Measurements from ENCODE around the gene ACAN. TPM values are rescaled to one million over a fixed set of nuclear protein-coding genes. Genes with fewer than 3 reads are reported as not detected.

ACAN gene
- total RNA-seq, 1 experiment from 2014 or later = 0.50 TPM

GRCh38 chr15:88900309-88900981 lies 97.2 kb downstream of the ACAN start:
- H2BK15ac ChIP-seq (ENCODE audit: low read depth, low read length) = no peak overlapping the region
- no peak overlapping the region for H3T11ph ChIP-seq (ENCODE audit: low read length)
- H3K9ac ChIP-seq (ENCODE audit: extremely low read depth, insufficient read length, low read length) = no peak overlapping the region
- no peaks in the 10 kb centered on the region for H3K27me3 ChIP-seq (ENCODE audit: insufficient read depth, low read length)
- no peak overlapping the region for H2AFZ ChIP-seq (ENCODE audit: low read length)
- H4K5ac ChIP-seq (ENCODE audit: insufficient read length, low read depth, low read length) = no peak overlapping the region
- H2BK12ac ChIP-seq (ENCODE audit: insufficient read length, low read depth, low read length) = no peak overlapping the region
- WGBS (ENCODE audit: extremely low coverage, insufficient read length, low lambda C conversion rate) = no CpG with 5 or more reads among the region's 12 CpGs
- no peaks in the 10 kb centered on the region for H3K9me3 ChIP-seq (ENCODE audit: control insufficient read depth, low read depth, low read length)
- H3K36me3 Mint-ChIP-seq (ENCODE audit: insufficient read depth in 1 of 3, low read depth in 3 of 3) = peaks cover 57 to 79% (median 78%) of the 10 kb centered on the region in 3 experiments
- no peak overlapping the region for H3K27ac ChIP-seq (ENCODE audit: insufficient read length, low read depth, low read length)
- no peaks in the 10 kb centered on the region for H4K20me1 ChIP-seq (ENCODE audit: control insufficient read depth, insufficient read depth, insufficient read length)
- no peaks in the 10 kb centered on the region for H3K9me3 Mint-ChIP-seq
- no peak overlapping the region for H3K18ac ChIP-seq (ENCODE audit: insufficient read length, low read depth, low read length)
- H3K4me2 ChIP-seq (ENCODE audit: insufficient read depth, insufficient read length, low read length) = no peak overlapping the region
- H3K4me1 Mint-ChIP-seq = peaks cover 41 to 85% of the 10 kb centered on the region in 2 experiments
- H3K27ac Mint-ChIP-seq = peak overlapping the region in 1 of 3 experiments; percentile 91; a peak in 2 of 7 replicates
- H3K27me3 Mint-ChIP-seq (ENCODE audit: low read depth) = peaks cover 8% of the 10 kb centered on the region
- no peak overlapping the region for H3K23ac ChIP-seq (ENCODE audit: insufficient read length, low read depth, low read length)
- peaks cover 6% of the 10 kb centered on the region for H3K23me2 ChIP-seq (ENCODE audit: insufficient read length, low read depth, low read length, poor library complexity, severe bottlenecking)
- H2BK120ac ChIP-seq (ENCODE audit: low read depth, low read length, poor library complexity, severe bottlenecking) = no peak overlapping the region
- H4K91ac ChIP-seq (ENCODE audit: insufficient read length, low read depth, low read length) = no peak overlapping the region
- no peak overlapping the region for H4K8ac ChIP-seq (replicated peaks; ENCODE audit: insufficient read length, low read depth, low read length)
- no peak overlapping the region for H2BK5ac ChIP-seq (ENCODE audit: insufficient read length, low read length)
- no peak overlapping the region for H2BK20ac ChIP-seq (ENCODE audit: low read depth, low read length, poor library complexity, severe bottlenecking)
- no peak overlapping the region for H3K4ac ChIP-seq (ENCODE audit: low read depth, low read length)
- H3K79me2 ChIP-seq (ENCODE audit: insufficient read depth, low read length) = no peaks in the 10 kb centered on the region
- no peak for DNase-seq
- no peak overlapping the region for H3K56ac ChIP-seq (ENCODE audit: insufficient read length, low read depth, low read length)
- TF ChIP-seq CTCF (conservative IDR thresholded peaks at IDR 0.05) = no peak
- no peak overlapping the region for H3K14ac ChIP-seq (ENCODE audit: insufficient read depth, low read length)
- H2AK5ac ChIP-seq (ENCODE audit: insufficient read length, low read length) = no peak overlapping the region
- peaks cover 11% of the 10 kb centered on the region; the same call in 1 of the 2 replicates for H3K4me1 ChIP-seq (ENCODE audit: insufficient read depth, low read length)
- H3K79me1 ChIP-seq (ENCODE audit: insufficient read depth, low read depth, low read length, poor library complexity, severe bottlenecking) = no peaks in the 10 kb centered on the region
- no peak overlapping the region for H3K4me3 Mint-ChIP-seq
